Astrocyte of the cerebellum (primary cell): ENCODE results near the gene LCLAT1.

Source experiments
- DNase-seq: peaks from one replicate; pipeline ENCODE4 v3.0.0-alpha.2; 2011; ENCODE audit warnings: low read depth
- H3K4me3 ChIP-seq: 2 replicates; pipeline ENCODE4 v1.5.1; 2011; ENCODE audit warnings: mild to moderate bottlenecking, low read depth, low read length, moderate library complexity
- CTCF ChIP-seq: IDR thresholded peaks from 2 replicates; pipeline ENCODE4 v1.5.1; 2012; ENCODE audit warnings: low read length, low read depth, moderate library complexity, mild to moderate bottlenecking; ENCODE audit errors: missing control alignments
- in situ Hi-C: cut with HindIII; loops from 2 replicates; pipeline ENCODE4 v1.10.0; 2017; ENCODE audit warnings: low sequenced_read_pairs

Gene LCLAT1

GRCh38 chr2:30424231-30424630 is 22.8 kb upstream of the LCLAT1 start:
- no peak for DNase-seq
- H3K4me3 ChIP-seq = no peak overlapping the region
- TF ChIP-seq CTCF = no peak
- in situ Hi-C loops = no loop called here

- no peak for DNase-seq
- in situ Hi-C loops = no loop called here
- no peak overlapping the region for H3K4me3 ChIP-seq
- no peak for TF ChIP-seq CTCF
Observed at GRCh38 chr2:30425326-30425725, 21.7 kb upstream of the LCLAT1 start.

- DNase-seq = no peak
- no peak for TF ChIP-seq CTCF
- H3K4me3 ChIP-seq = no peak overlapping the region
- in situ Hi-C loops = no loop called here
Observed at GRCh38 chr2:30427606-30428347, 19.3 kb upstream of the LCLAT1 start.

GRCh38 chr2:30428348-30428662 is 18.7 kb upstream of the LCLAT1 start:
- DNase-seq = no peak
- H3K4me3 ChIP-seq = no peak overlapping the region
- TF ChIP-seq CTCF = no peak
- in situ Hi-C loops = no loop called here

GRCh38 chr2:30428827-30429461 is 18.1 kb upstream of the LCLAT1 start:
- in situ Hi-C loops = no loop called here
- no peak for TF ChIP-seq CTCF
- H3K4me3 ChIP-seq = no peak overlapping the region
- no peak for DNase-seq

GRCh38 chr2:30433541-30434299 is 13.3 kb upstream of the LCLAT1 start:
- no peak for DNase-seq
- in situ Hi-C loops = no loop called here
- TF ChIP-seq CTCF = no peak
- no peak overlapping the region for H3K4me3 ChIP-seq
